HUES6 (cell line): ENCODE measurements around the gene USP35.

Experiments
- H3K27ac ChIP-seq: 2 replicates; pipeline ENCODE4 v1.7.0; 2013; ENCODE audit warnings: low read depth, mild to moderate bottlenecking, low read length, inconsistent platforms
- H3K27me3 ChIP-seq: 2 replicates; pipeline ENCODE4 v1.6.1; 2013; ENCODE audit warnings: low read length; ENCODE audit not compliant: control insufficient read depth, insufficient read depth
- H3K36me3 ChIP-seq: 2 replicates; pipeline ENCODE4 v1.6.1; 2013; ENCODE audit warnings: low read length; ENCODE audit not compliant: control insufficient read depth, insufficient read depth
- H3K4me1 ChIP-seq: 2 replicates; pipeline ENCODE4 v1.6.1; 2013; ENCODE audit warnings: low read length; ENCODE audit not compliant: control insufficient read depth, insufficient read depth
- H3K4me3 ChIP-seq: 2 replicates; pipeline ENCODE4 v1.5.1; 2013; ENCODE audit warnings: low read depth, low read length
- H3K9ac ChIP-seq: one replicate; pipeline ENCODE4 v1.6.1; 2013; ENCODE audit warnings: mild to moderate bottlenecking, low read length
- H3K9me3 ChIP-seq: 2 replicates; pipeline ENCODE4 v1.6.1; 2013; ENCODE audit warnings: low read depth, low read length; ENCODE audit not compliant: control insufficient read depth, insufficient read depth

The USP35 gene

GRCh38 chr11:78209478-78209877 is 20.8 kb downstream of the USP35 start:
- H3K27ac ChIP-seq, result no peak overlapping the region
- no peak overlapping the region for H3K9ac ChIP-seq
- H3K4me1 ChIP-seq, result no peaks in the 10 kb centered on the region
- H3K27me3 ChIP-seq, result no peaks in the 10 kb centered on the region
- H3K4me3 ChIP-seq, result no peak overlapping the region
- no peaks in the 10 kb centered on the region for H3K9me3 ChIP-seq
- peaks cover 39% of the 10 kb centered on the region for H3K36me3 ChIP-seq

- Histone ChIP-seq H3K27me3 (no peaks in the 10 kb centered on the region), H3K27ac (no peak overlapping the region), H3K9ac (no peak overlapping the region), H3K36me3 (peaks cover 46% of the 10 kb centered on the region), H3K4me3 (no peak overlapping the region), H3K4me1 (no peaks in the 10 kb centered on the region), H3K9me3 (no peaks in the 10 kb centered on the region)
Measured at GRCh38 chr11:78210000-78210608, 21.4 kb downstream of the USP35 start.

- no peaks in the 10 kb centered on the region for H3K27me3 ChIP-seq
- no peaks in the 10 kb centered on the region for H3K9me3 ChIP-seq
- no peak overlapping the region for H3K9ac ChIP-seq
- no peak overlapping the region for H3K4me3 ChIP-seq
- no peaks in the 10 kb centered on the region for H3K4me1 ChIP-seq
- no peak overlapping the region for H3K27ac ChIP-seq
- peaks cover 52% of the 10 kb centered on the region for H3K36me3 ChIP-seq
Measured at GRCh38 chr11:78211565-78211964, 22.8 kb downstream of the USP35 start.

- Histone ChIP-seq H3K9me3 (no peaks in the 10 kb centered on the region), H3K4me3 (no peak overlapping the region), H3K27ac (no peak overlapping the region), H3K9ac (no peak overlapping the region), H3K36me3 (peaks cover 50% of the 10 kb centered on the region), H3K27me3 (no peaks in the 10 kb centered on the region), H3K4me1 (no peaks in the 10 kb centered on the region)
Measured at GRCh38 chr11:78212586-78213371, 24.1 kb downstream of the USP35 start.

- no peaks in the 10 kb centered on the region for H3K9me3 ChIP-seq
- H3K4me3 ChIP-seq, result no peak overlapping the region
- no peak overlapping the region for H3K9ac ChIP-seq
- H3K27ac ChIP-seq, result no peak overlapping the region
- H3K36me3 ChIP-seq, result peaks cover 48% of the 10 kb centered on the region
- H3K4me1 ChIP-seq, result no peaks in the 10 kb centered on the region
- no peaks in the 10 kb centered on the region for H3K27me3 ChIP-seq
Measured at GRCh38 chr11:78213526-78214330, 25.0 kb downstream of the USP35 start.

- no peaks in the 10 kb centered on the region for H3K9me3 ChIP-seq
- H3K27ac ChIP-seq, result no peak overlapping the region
- H3K4me3 ChIP-seq, result no peak overlapping the region
- H3K9ac ChIP-seq, result no peak overlapping the region
- peaks cover 49% of the 10 kb centered on the region for H3K36me3 ChIP-seq
- no peaks in the 10 kb centered on the region for H3K27me3 ChIP-seq
- H3K4me1 ChIP-seq, result no peaks in the 10 kb centered on the region
Measured at GRCh38 chr11:78214331-78215194, 25.8 kb downstream of the USP35 start.

GRCh38 chr11:78216021-78216420 is 27.3 kb downstream of the USP35 start:
- no peaks in the 10 kb centered on the region for H3K4me1 ChIP-seq
- no peak overlapping the region for H3K4me3 ChIP-seq
- peaks cover 47% of the 10 kb centered on the region for H3K36me3 ChIP-seq
- no peak overlapping the region for H3K27ac ChIP-seq
- no peaks in the 10 kb centered on the region for H3K27me3 ChIP-seq
- no peaks in the 10 kb centered on the region for H3K9me3 ChIP-seq
- no peak overlapping the region for H3K9ac ChIP-seq

- Histone ChIP-seq H3K9ac (no peak overlapping the region), H3K27ac (no peak overlapping the region), H3K4me3 (no peak overlapping the region), H3K27me3 (no peaks in the 10 kb centered on the region), H3K36me3 (peaks cover 55% of the 10 kb centered on the region), H3K4me1 (no peaks in the 10 kb centered on the region), H3K9me3 (no peaks in the 10 kb centered on the region)
Measured at GRCh38 chr11:78216571-78217287, 28.0 kb downstream of the USP35 start.

GRCh38 chr11:78217650-78218541 is 29.2 kb downstream of the USP35 start:
- Histone ChIP-seq H3K4me3 (no peak overlapping the region), H3K27me3 (no peaks in the 10 kb centered on the region), H3K9ac (no peak overlapping the region), H3K36me3 (peaks cover 61% of the 10 kb centered on the region), H3K9me3 (no peaks in the 10 kb centered on the region), H3K4me1 (no peaks in the 10 kb centered on the region), H3K27ac (no peak overlapping the region)
